Endothelial cell of coronary artery (primary cell): ENCODE data around the gene IER5. TPM values are rescaled to one million over a fixed set of nuclear protein-coding genes. Genes with fewer than 3 reads are reported as not detected.

Experiments
- total RNA-seq: library from RNA; depleted of rRNA; stranded (reverse); fragments of >200 nt; gene quantifications from 2 replicates; pipeline ENCODE4 v1.2.3, GENCODE V29; 2014

Gene IER5
- total RNA-seq = 25.8 and 30.5 TPM in 2 replicates

DNA sequence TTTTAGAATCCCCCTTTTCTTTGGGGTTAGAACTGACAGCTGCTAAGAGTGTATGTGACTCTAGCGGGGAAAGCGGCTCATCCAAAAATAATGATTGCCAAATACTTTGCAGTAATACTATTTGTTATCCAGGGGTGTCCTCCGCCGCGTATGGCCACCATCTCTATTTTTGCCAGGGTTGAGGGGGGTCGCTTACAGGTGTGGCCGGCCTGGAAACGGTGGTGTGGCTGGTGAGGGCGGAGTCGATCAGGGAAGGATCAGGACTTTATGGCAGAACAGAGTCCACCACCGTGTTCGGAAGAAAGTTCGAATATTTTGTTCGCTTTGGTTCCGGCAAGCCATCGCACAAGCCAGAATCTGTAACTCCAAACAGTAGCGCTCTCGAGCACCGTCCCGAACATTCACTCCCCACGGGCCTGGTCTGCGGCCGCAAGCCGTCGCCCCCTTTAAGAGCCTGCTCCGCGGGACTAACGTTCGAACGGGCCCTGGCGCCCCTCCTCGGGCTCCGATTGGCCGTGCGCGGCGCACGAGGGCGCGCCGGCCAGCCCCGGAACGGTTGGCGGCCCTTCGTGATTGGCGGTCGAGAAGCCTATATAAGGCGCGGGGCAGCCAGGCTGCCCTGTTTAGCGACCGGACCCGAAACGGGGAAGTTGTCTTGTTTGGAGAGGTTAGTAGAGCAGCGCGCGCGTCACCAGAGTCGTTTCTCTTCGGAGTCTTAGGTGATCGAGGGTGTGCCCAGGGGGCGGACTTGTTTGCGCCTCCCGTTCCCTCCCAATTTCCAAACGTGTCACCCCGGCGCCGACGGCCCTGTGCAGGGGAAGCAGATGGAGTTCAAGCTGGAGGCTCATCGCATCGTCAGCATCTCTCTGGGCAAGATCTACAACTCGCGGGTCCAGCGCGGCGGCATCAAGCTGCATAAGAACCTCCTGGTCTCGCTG is at the start of gene IER5:
Gene IER5, plus strand, starts transcription at position 622 of the 938 bp plus-strand sequence. Its CDS starts 203 bp downstream, at position 825.

Other genes with a start within 250 kb of the IER5 start
- gene KIAA1614, start 175.8 kb upstream of the IER5 start, total RNA-seq = 1.1 and 3.3 TPM in 2 replicates
- gene STX6, start 65.8 kb upstream of the IER5 start, total RNA-seq = 55.8 and 59.9 TPM in 2 replicates
- 2.0 and 7.4 TPM in 2 replicates for gene MR1, start 54.7 kb upstream of the IER5 start, total RNA-seq